ENCODE results near the gene ZFYVE21. TPM values are rescaled to one million over a fixed set of nuclear protein-coding genes. Genes with fewer than 3 reads are reported as not detected.

Gene ZFYVE21
- total RNA-seq, 1 donor from 2014 or later, result 44.0 TPM

DNA sequence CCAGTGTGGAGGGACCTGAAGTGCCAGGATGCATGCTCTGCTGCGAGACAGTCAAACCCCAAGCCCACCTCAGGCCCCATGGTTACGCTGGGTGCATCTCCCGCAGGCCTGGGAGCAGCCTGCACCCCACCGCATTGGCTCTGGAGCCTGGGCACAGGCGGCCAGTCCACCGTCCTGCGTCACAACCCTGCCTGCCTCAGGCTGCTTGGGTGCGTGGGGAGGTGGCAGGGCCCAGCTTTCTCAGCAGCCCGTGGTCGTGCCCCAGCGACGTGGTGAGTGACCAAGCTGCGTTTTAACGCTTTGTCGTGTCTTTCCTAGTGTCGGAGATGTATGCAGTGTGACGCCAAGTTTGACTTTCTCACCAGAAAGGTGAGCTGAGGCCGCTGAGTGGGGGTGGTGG is 10.9 kb downstream of the ZFYVE21 start:
- H3K27me3 Mint-ChIP-seq (ENCODE audit: low read depth), result no peaks in the 10 kb centered on the region
- DNase-seq (ENCODE audit: low read depth, low spot score), result no peak
- H3K4me3 Mint-ChIP-seq, result no peak overlapping the region
- H3K36me3 Mint-ChIP-seq (ENCODE audit: low read depth), result peaks cover 2% of the 10 kb centered on the region
- no peak for TF ChIP-seq CTCF (conservative IDR thresholded peaks at IDR 0.05)
- no peaks in the 10 kb centered on the region for H3K9me3 Mint-ChIP-seq
- H3K27ac Mint-ChIP-seq (ENCODE audit: unreplicated experiment), result no peak overlapping the region
- H3K4me1 Mint-ChIP-seq, result no peaks in the 10 kb centered on the region

- H3K27me3 Mint-ChIP-seq (ENCODE audit: low read depth), result no peaks in the 10 kb centered on the region
- H3K9me3 Mint-ChIP-seq, result no peaks in the 10 kb centered on the region
- no peak overlapping the region for H3K4me3 Mint-ChIP-seq
- no peak overlapping the region for H3K27ac Mint-ChIP-seq (ENCODE audit: unreplicated experiment)
- DNase-seq (ENCODE audit: low read depth, low spot score), result no peak
- no peak for TF ChIP-seq CTCF (conservative IDR thresholded peaks at IDR 0.05)
- no peaks in the 10 kb centered on the region for H3K4me1 Mint-ChIP-seq
- peaks cover 2% of the 10 kb centered on the region for H3K36me3 Mint-ChIP-seq (ENCODE audit: low read depth)
Observed at GRCh38 chr14:103727313-103727980, 11.8 kb downstream of the ZFYVE21 start.

- Mint-ChIP-seq H3K36me3 (ENCODE audit: low read depth) (peaks cover 2% of the 10 kb centered on the region), H3K4me1 (no peaks in the 10 kb centered on the region), H3K9me3 (no peaks in the 10 kb centered on the region), H3K4me3 (no peak overlapping the region), H3K27me3 (ENCODE audit: low read depth) (no peaks in the 10 kb centered on the region), H3K27ac (ENCODE audit: unreplicated experiment) (no peak overlapping the region)
- no peak for DNase-seq (ENCODE audit: low read depth, low spot score)
- no peak for TF ChIP-seq CTCF (conservative IDR thresholded peaks at IDR 0.05)
Observed at GRCh38 chr14:103728141-103728540, 12.5 kb downstream of the ZFYVE21 start.

GRCh38 chr14:103728721-103729120 is 13.1 kb downstream of the ZFYVE21 start:
- Mint-ChIP-seq H3K36me3 (ENCODE audit: low read depth) (peaks cover 2% of the 10 kb centered on the region), H3K9me3 (no peaks in the 10 kb centered on the region), H3K27ac (ENCODE audit: unreplicated experiment) (peak overlapping the region; percentile 89), H3K4me3 (no peak overlapping the region), H3K4me1 (no peaks in the 10 kb centered on the region), H3K27me3 (ENCODE audit: low read depth) (no peaks in the 10 kb centered on the region)
- no peak for DNase-seq (ENCODE audit: low read depth, low spot score)
- no peak for TF ChIP-seq CTCF (conservative IDR thresholded peaks at IDR 0.05)

DNA sequence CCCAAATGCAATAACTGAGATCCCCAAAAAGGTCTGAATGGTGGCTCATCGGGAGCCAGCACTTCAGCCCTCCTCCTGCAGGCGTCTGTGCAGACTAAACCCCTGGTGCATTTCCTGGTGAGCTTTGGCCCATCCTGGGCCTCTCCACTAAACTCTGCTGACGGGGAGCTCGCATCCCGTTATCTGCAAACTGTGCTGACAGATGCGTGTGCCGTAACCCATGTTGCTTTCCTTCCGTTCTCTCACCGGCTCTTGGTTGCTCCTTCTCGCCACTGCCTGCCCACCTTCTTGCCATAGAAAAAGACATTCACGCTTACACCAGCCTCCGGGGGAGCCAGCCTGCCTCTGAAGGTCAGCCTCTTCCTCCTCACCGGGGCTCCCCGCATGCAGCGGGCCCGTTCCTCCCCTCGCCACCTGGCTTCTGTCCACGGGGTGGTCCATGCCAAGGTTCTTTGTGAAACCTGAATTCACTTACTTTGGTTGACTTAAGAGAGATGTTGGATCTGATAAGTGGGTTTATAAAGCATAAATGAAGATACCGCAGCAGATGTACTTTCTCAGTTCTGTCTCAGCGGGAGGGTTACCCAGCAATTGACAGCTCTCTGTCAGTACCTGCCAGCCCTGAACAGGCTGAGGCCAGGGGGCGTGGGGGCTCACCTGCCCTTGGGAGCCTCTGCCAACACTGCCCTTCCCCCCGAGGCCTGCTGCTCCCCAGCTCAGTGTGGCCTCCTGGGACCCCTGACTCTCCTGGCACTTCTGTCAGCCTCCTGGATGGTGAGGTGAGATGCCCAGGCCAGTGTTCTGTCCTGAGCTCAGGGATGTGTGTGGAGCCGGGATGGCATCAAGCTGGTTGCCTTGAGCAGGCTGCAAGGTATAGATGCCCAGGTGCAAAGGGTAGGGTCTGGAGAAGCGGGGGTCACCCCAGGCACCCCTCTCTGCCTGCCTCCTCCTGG is 14.2 kb downstream of the ZFYVE21 start:
- Mint-ChIP-seq H3K9me3 (no peaks in the 10 kb centered on the region), H3K4me1 (peaks cover 4% of the 10 kb centered on the region), H3K27ac (ENCODE audit: unreplicated experiment) (no peak overlapping the region), H3K4me3 (no peak overlapping the region), H3K27me3 (ENCODE audit: low read depth) (no peaks in the 10 kb centered on the region), H3K36me3 (ENCODE audit: low read depth) (peaks cover 2% of the 10 kb centered on the region)
- DNase-seq (ENCODE audit: low read depth, low spot score), result no peak
- no peak for TF ChIP-seq CTCF (conservative IDR thresholded peaks at IDR 0.05)

All from neural crest cell (in vitro differentiated cells).